HG03460 (cell line): Measurements from ENCODE around the gene PLXNA3.
A peak's percentile ranks its signal among the peaks of the same experiment; 100 is the strongest.

Source experiments
- ATAC-seq: cut with Tn5 transposase; IDR thresholded peaks from one replicate; pipeline ENCODE4 v1.9.1; 2021; ENCODE audit not compliant: unreplicated experiment

PLXNA3 gene

DNA sequence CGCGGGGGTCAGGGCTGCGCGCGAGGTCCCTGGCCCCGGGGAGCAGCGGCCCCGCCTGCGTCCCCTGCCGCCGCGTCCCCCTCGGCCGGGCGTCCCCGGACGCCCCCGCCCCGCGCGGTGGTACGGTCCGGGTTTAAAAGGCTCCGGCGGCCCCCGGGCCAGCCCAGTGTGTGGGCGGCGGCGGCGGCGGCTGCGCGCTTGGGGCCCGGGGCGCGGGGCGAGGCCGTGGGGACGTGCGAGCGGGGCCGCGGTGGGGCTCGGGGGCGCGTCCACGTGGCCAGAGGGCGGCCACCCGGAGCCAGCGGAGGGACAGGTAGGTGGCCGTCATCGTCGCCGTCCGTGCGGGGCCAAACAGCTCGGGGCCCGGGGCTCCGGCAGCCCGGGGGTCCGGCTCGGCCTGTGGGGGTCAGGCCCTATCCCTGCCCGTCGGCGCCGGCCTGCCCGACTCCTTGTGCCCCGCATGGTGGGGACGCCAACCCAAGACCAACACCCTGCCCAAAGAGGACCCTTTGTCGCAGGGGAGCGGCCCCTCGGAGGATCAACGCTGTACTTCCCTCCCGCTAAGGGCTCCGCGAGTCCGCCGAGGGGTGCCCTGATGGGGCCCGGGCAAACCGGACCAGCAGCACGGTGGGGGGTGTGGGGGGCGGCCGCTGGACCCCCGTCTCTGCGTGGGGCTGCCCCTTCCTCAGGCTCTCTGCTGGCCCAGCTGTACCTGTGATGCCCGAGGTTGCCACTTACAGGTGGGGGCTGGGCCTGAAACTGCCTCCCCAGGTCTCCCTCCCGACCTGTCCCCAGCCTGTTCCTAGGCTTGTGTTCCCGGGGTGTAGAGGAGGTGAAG lies at the start of gene PLXNA3:
TSS of gene PLXNA3 (plus strand) at position 166 of the 838 bp plus-strand sequence. CDS start 1,903 bp downstream, outside the sequence.
- ATAC-seq: peak; percentile 55

DNA sequence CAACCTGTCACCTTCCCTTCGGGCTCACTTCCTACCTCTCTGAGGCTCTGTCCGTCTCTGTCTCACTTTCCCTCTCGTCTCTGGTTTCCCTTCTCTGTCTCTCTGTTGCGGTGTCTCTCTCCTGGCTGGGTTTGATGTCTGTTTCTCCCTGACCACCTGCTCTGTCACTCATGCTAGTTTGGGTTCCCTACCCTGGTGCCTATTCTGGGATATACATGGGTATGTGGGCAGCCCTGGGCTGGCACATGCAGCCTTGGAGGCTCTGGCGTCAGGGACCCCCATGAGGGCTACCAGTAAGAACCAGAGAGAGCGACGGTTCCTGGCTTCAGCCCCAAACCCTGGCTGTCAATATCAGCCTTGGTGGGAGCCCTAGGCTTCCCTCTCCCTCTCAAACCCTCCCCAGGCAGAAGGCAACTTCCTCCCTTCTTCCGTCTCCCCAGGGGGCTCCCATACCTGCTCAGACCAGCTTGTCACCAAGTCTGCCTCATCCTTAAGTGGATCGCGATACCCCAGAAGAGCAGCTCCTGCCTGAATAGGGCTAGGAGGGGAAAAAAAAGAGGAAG lies 49.3 kb upstream of the PLXNA3 start:
- ATAC-seq: peak; percentile 29

DNA sequence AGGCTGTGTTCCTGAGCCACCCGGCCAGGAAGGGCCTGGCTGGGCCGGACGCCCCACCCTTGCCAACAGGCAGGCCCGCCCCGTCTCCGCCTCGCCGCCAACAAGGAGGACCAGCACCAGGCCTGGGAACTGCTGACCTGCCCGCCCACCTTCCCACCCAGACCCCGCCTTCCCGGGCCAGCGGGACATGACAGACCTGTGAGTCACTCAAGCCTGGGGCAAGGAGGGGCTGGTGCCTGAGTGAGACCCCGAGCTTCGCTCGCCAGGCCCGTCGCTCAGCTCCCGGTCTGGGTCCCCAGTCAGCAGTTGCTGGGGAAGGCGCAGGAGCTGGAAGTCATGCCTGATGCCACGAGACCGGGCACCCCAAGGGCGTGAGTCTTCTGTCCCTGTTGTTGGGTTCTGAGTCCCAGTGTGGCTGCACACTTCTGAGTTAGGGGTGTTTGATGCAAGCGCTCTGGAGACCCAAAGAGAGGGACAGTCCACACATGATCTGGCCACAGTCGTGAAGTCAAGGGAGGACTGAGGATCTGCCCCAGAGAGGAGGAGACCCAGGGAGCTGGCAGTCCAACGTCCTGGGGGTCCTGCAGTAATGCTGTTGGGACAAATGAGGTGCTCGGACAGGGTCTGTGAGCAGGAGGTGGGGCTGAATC lies 48.7 kb upstream of the PLXNA3 start, which contains the start of gene DNASE1L1:
TSS of gene DNASE1L1 (minus strand) at position 33 of the 650 bp plus-strand sequence. CDS start 3,686 bp downstream, outside the sequence.
- peak; percentile 47 for ATAC-seq

DNA sequence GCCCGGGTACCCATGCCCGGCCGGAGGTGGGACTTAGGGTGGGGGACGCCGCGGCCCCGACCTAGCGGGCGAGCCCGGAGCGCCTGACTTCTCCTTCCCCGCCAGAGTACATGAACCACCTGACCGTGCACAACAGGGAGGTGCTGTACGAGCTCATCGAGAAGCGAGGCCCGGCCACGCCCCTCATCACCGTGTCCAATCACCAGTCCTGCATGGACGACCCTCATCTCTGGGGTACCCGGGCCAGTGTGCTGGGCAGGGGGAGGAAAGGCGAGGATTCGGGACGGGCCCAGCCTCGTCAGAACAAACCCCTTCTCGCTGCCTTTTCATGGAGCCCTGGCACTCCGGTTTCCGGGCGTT lies 46.1 kb upstream of the PLXNA3 start:
- ATAC-seq: peak; percentile 56

DNA sequence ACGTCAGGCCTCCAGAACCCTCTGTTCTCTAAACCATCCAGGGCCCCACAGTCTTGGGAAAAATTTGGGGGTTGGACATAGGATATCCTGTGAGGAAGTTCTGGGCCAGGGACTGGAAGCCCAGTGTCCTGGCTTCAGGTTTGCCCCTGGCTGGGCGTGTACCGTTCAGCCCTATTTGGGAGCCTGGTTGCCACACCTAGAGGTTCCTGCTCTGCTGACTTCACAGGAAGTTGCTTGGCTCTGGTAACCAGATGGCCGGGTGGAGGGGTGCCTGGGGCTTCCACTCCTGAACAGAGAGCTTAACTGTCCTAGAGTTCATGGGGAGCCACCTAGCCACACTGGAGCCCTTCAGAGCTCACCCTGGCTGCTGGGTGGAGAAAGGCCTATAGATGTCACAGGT lies 45.6 kb upstream of the PLXNA3 start:
- ATAC-seq: no peak

DNA sequence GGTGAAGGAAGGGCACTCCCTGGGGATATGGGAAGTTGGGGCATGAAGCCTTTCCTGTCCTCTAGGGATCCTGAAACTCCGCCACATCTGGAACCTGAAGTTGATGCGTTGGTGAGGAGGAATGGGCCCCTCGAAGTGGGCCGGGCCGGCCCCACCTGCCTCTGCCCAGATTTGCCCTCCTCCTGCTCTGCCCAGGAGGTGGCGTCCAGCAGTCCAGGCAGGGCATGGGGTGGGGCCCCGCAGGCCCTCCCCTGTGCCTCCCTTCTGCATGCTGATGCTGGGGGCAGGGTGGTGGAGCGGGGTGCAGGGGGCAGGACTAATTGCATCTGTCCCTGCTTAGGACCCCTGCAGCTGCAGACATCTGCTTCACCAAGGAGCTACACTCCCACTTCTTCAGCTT lies 44.9 kb upstream of the PLXNA3 start:
- no peak for ATAC-seq

DNA sequence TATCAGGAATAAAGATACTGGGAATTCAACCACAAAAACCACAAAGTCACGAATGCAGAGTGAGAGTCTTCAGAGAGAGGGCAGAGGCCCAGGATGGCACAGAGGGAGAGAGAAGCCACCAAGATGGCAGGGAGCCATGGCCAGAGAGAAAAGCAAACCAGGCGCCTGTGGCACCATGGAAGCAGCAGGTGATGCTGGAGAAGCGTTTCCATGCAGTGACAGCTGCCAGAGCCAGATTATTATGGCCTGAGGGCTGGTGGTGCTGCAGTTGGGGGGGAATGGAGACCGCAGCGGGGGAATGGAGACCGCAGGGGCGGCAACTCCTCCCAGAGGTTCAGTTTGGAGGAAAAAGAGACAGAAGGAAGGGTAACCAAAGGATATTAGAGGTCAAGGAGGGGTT lies 40.9 kb upstream of the PLXNA3 start:
- no peak for ATAC-seq

DNA sequence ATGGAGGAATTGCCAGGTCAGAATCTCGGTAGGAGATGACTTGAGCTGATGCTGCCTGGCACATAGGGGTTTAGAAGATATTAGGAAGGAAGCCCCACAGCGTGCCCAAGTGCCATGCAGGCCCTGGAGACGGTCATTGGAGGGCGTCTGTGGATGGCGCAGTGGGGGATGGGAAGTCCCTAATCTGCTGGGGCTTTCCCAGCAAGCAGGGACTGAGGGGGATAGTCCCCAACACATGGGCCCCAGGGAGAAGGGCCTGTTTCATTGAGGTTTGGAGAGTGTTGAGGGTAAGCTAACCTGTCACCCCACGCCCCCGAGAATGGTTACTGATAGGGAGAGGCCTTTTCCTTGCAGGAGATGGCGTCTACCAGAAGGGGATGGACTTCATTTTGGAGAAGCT lies 38.9 kb upstream of the PLXNA3 start:
- no peak for ATAC-seq

DNA sequence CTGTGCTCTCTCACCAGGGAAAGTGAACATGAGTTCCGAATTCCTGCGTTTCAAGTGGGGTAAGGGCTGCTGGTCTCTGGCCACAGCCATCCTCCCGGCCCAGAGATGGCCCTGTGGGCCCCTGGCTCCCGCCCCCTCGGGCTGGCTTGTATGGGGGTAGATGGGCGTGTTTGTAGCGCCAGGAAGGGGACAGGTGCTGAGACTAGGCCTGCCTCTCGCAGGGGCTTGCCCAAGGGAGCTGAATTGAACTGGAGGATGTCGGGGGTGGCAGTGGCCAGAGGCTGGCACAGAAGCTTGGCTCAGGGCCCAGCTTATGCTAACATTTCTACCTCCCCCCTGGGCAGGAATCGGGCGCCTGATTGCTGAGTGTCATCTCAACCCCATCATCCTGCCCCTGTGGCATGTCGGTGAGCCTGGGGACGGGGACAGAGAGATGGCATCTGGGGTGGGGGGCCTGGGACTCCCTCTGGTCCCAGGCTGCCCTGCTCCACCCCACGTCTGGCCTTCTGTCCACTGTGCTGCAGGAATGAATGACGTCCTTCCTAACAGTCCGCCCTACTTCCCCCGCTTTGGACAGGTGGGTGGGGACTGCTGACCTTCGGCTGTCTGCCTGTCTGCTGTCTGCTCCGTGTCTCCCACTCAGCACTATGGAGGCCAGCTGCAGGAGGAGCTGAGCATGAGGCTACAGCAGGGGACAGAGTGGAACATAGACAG lies 38.2 kb upstream of the PLXNA3 start:
- ATAC-seq: no peak

DNA sequence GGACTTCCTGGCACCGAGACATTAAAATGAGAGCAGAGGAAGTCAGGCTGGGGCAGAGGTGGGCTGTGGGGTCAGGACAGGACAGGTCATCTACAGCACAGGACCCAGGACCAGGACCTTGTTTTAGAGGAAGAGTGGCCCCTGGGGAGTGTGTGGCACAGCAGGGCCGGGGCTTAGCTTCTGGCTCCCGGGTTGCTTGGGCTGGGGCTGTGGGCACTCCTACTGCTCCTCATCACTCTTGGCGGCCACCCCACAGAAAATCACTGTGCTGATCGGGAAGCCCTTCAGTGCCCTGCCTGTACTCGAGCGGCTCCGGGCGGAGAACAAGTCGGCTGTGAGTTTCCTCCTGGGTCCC lies 37.7 kb upstream of the PLXNA3 start:
- ATAC-seq: no peak

DNA sequence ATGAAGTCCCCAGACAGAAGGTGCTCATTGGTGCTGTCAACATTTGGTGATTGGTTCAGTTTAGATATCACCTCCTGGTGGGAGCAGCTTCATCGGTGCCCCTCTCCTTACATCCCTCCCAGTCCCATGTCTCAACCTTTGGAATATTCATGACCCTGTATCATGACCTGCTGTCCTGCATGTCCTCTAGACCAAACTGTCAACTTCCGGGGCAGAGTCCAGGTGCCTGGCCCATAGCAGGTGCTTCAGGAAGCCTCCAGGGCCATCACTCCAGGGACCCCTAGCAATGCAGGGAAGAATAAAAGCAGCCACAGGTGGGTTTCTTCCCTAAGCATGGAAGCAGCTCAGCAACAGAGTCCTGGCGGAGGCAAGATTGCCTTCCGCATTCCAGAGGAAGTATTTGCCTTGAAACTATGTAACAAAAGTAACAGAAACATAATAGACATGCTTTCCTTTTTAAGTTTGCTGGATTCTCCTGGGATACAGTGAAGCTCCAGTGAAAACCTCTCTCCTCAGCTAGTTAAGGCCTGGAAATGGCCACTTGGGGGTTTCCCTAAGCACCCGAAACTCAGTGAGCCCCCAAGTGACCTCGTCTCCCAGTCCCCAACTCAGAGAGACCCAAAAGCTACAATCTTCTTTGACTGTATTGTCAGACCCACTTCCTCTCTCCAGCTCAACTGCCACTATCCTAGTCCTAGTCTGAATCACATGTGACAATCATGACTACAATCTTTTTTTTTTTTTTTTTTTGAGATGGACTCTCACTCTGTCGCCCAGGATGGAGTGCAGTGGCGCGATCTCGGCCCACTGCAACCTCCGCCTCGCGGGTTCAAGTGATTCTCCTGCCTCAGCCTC lies 30.9 kb upstream of the PLXNA3 start:
- ATAC-seq: no peak

DNA sequence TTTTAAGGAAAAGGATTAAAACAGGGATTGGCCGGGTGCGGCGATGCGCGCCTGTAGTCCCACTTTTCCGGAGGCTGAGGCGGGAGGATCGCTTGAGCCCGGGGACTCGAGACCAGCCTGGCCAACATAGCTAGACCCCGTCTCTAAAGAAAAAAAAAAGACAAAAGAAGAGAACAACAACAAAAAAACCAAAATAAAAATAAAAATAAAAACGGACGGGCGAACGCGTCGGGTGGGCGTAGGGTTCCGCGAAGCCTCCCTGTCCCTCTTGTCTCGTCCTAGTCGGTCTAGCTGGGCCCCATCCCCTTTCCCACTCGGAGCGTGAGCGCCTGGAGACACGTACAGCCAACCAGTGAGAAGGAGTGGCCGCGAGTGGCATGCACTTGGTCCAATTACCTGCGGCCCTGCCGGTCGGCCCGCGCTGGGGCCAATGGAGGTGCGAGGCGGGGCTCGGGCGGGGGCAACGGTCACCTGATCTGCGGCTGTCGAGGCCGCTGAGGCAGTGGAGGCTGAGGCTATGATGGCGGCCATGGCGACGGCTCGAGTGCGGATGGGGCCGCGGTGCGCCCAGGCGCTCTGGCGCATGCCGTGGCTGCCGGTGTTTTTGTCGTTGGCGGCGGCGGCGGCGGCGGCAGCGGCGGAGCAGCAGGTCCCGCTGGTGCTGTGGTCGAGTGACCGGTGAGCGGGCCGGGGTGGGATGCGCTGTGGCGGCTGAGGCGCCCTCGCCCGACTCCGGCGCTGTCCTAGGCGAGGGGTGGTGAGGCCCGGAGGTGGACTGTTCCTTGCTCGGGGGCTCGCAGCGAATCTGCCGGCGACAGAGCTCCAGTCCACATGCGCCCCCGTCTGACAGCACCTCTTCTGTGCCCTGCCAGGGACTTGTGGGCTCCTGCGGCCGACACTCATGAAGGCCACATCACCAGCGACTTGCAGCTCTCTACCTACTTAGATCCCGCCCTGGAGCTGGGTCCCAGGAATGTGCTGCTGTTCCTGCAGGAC lies 29.6 kb upstream of the PLXNA3 start, which contains the start of gene ATP6AP1:
TSS of gene ATP6AP1 (plus strand) at position 502 of the 996 bp plus-strand sequence. CDS start at position 518, 16 bp downstream.
- peak; percentile 99 for ATAC-seq

DNA sequence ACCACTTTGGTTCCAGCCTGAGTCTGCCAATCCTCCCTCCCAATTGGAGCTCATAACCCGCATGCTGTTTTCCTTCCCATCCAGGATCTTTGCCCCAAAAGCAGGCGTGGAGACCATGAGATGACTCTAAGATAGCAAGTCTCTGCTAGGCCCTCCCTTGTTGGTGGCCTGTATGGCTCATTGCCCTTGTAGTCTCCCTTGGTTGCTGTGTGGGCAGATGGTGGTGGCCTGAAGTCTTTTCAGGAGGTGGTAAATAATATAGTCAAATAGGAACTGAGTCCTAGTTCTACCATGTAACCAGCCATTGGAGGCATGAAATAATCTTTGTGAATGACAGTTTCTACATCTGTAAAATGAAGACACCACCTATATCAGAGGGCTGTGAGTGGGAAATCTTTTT lies 28.4 kb upstream of the PLXNA3 start:
- no peak for ATAC-seq

DNA sequence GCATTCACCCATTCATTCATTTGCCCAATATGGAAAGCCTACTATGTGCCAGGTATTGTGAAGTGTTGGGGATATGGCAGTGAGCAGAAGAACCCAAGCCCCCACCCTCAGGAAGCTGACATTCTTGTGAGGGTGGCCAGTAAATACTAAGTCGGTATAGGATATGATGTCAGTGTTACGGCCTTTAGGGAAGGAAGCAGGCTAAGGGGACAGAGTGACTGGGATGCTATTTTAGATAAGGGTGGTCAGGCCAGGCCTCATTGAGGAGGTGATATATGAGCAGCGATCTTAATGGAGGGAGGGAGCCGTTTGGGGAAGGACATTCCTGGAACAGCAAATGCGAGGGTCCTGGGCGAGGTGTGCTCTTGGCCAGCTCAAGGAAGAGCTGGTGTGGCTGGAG lies 27.6 kb upstream of the PLXNA3 start:
- ATAC-seq: no peak

DNA sequence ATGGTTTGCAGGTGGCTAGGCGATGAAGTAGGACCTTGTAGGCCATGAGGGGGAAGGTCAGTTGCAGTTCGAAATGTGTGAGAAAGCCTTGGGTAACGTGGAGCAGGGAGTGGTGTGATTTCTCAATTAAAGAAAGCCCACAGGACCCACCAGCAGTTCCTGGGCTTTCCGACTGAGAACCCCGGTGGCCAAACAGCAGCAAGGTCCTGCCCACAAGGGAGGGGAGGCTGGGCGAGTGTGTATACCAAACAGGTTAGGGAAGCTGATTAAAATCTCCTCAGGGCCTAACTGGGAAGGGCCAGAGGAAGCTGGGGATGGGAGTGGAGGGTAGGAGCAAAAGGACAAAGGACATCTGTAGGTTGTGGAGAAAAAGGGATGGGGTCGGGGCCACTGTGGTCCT lies 27.2 kb upstream of the PLXNA3 start:
- no peak for ATAC-seq

DNA sequence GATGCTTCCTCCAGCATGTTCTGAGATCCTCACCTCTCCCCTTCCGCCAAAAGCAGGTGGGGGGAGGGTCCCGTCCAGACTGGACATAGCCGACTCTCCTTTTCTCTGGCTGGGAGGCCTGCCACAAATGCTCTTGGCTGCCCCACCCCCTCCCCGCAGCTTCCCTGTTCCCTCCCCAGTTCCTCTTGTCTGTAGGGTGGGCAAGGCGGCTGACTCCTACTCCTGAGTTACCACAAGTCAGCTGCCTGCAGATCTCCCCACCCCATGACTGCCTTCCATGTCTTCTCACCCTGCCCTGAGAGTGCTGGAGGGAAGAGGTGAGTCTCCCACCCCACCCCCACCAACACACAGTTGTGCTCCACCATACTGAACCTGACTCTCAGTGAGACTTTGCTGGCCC lies 26.7 kb upstream of the PLXNA3 start:
- no peak for ATAC-seq

DNA sequence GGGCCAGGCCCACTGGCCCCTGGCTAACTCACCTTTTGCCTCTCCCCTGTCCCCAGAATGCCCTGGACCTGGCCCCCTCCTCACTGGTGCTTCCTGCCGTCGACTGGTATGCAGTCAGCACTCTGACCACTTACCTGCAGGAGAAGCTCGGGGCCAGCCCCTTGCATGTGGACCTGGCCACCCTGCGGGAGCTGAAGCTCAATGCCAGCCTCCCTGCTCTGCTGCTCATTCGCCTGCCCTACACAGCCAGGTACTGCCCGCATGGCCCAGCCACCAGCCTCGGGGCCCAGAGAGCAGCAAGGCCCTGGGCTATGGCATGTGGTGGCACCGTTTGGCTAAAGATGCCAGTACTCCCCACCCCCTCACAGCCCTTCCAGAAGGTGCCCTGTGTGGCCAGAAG lies 25.9 kb upstream of the PLXNA3 start:
- no peak for ATAC-seq

DNA sequence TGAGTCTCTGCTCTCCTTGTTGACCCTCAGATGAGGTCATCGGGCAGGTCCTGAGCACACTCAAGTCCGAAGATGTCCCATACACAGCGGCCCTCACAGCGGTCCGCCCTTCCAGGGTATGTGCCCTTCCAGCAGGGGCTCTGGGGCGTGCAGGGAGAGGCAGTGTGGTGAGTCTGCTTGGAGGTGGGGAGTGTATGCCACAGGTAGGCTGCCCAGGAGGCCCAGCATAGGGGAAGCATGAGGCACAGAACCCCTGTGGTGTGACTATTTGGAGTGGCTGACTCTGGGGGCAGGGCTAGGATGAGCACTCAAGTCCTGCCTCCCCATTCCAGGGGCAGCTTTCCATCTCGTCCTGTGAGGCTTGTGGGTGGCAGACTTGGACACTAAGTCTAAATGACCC lies 24.5 kb upstream of the PLXNA3 start:
- ATAC-seq: no peak
